Transverse colon (tissue), 4 donors: ENCODE measurements around the gene TEX29. TPM values are rescaled to one million over a fixed set of nuclear protein-coding genes. Genes with fewer than 3 reads are reported as not detected.

ENCODE experiments used
- DNase-seq: peaks from one replicate; pipeline ENCODE4 v3.0.0-alpha.2; 2019
- H3K27ac ChIP-seq, 4 donors: fragments of 200-600 bp; sonication (generic); 2 replicates each; pipeline ENCODE4 v1.5.1; 2016 to 2018; ENCODE audit warnings: inconsistent platforms in 4 of 4
- H3K27me3 ChIP-seq: fragments of 200-600 bp; sonication (generic); 2 replicates; pipeline ENCODE4 v1.5.1; 2017; ENCODE audit warnings: inconsistent platforms
- H3K36me3 ChIP-seq, 4 donors: fragments of 200-600 bp; sonication (generic); 2 replicates each; pipeline ENCODE4 v1.5.1; 2017 to 2019; ENCODE audit warnings: inconsistent platforms in 4 of 4
- H3K4me1 ChIP-seq, 4 donors: fragments of 200-600 bp; sonication (generic); 2 replicates each; pipeline ENCODE4 v1.5.1; 2017 to 2020; ENCODE audit warnings: inconsistent platforms in 4 of 4
- H3K4me3 ChIP-seq, 4 donors: fragments of 200-600 bp; sonication (generic); 1 replicate in 1 of 4; 2 replicates in 3 of 4; pipeline versions ENCODE4 v1.5.1 to v1.6.1; 2017 to 2019; ENCODE audit warnings: inconsistent platforms in 4 of 4
- H3K9me3 ChIP-seq, 2 donors: fragments of 200-600 bp; sonication (generic); 2 replicates each; pipeline ENCODE4 v1.5.1; 2017 to 2019; ENCODE audit warnings: inconsistent platforms in 2 of 2
- CTCF ChIP-seq, 5 experiments: fragments of 200-600 bp in 3 of 5; fragments of 450-650 bp in 2 of 5; sonication (generic) in 3 of 5; IDR thresholded peaks; 1 replicate in 2 of 5; 2 replicates in 3 of 5; pipeline ENCODE4 v1.5.1; 2016 to 2017; ENCODE audit warnings: antibody characterized with exemption in 5 of 5, inconsistent platforms in 3 of 5, mild to moderate bottlenecking in 2 of 5, moderate library complexity in 1 of 5
- EP300 ChIP-seq: sonication (generic); formaldehyde crosslinking; IDR thresholded peaks from one replicate; pipeline ENCODE4 v1.6.1; 2017; ENCODE audit warnings: antibody characterized with exemption, low read depth
- POLR2A ChIP-seq: fragments of 450-650 bp; IDR thresholded peaks from one replicate; pipeline ENCODE4 v1.6.1; 2016; ENCODE audit warnings: antibody characterized with exemption, mild to moderate bottlenecking, moderate library complexity
- POLR2AphosphoS5 ChIP-seq, 3 donors: sonication (generic); formaldehyde crosslinking; IDR thresholded peaks; one replicate each; pipeline ENCODE4 v1.6.1; 2016; ENCODE audit warnings: antibody characterized with exemption in 3 of 3
- WGBS, 2 donors: methylation state at CpG; one replicate each; pipeline ENCODE4 v1.1.5; 2018; ENCODE audit warnings: low coverage in 1 of 2; 5-methylcytosine and 5-hydroxymethylcytosine counted together
- in situ Hi-C, 4 donors: fragments of 200-750 bp; cut with MboI; loops; one replicate each; pipeline versions ENCODE4 v1.15.0 to v1.15.1; 2017; ENCODE audit warnings: low sequenced_read_pairs in 3 of 4, low pct_ligation_motif_present in 1 of 4, low pct_unique_long_range_greater_than_20kb in 1 of 4
- intact Hi-C: fragments of 100-400 bp; cut with DNase I; formaldehyde crosslinking; loops from one replicate; pipeline ENCODE4 v1.15.1; 2023; ENCODE audit warnings: low total_unique reads
- total RNA-seq, 4 donors: library from RNA; depleted of rRNA; stranded (reverse); fragments of >200 nt; gene quantifications; one replicate each; pipeline ENCODE4 v1.1.0, GENCODE V29; 2016

TEX29 gene
- total RNA-seq, 4 donors from 2014 or later, result not detected

- Histone ChIP-seq H3K27ac (peak overlapping the region in 2 of 4 donors; percentile 63 to 71), H3K4me3 (no peak overlapping the region), H3K9me3 (no peaks in the 10 kb centered on the region), H3K36me3 (peaks cover 0 to 48% (median 22%) of the 10 kb centered on the region in 4 donors), H3K4me1 (peaks cover 0 to 20% (median 5%) of the 10 kb centered on the region in 4 donors), H3K27me3 (no peaks in the 10 kb centered on the region)
- in situ Hi-C loops (no loop called here), intact Hi-C loops (no loop called here)
- DNase-seq, result no peak
- WGBS, 2 donors, result 91 to 94% methylated on average over 11 to 12 of the region's 12 CpGs
- TF ChIP-seq POLR2A (no peak), POLR2AphosphoS5 (IDR thresholded peaks at IDR 0.05) (no peak), EP300 (no peak), CTCF (IDR thresholded peaks at IDR 0.05) (no peak)
Measured at GRCh38 chr13:111280226-111280625, 40.2 kb upstream of the TEX29 start.

- H3K9me3 ChIP-seq, result no peaks in the 10 kb centered on the region
- no peak for TF ChIP-seq EP300
- no peak for TF ChIP-seq POLR2AphosphoS5 (IDR thresholded peaks at IDR 0.05)
- TF ChIP-seq POLR2A, result no peak
- TF ChIP-seq CTCF (IDR thresholded peaks at IDR 0.05), result no peak
- intact Hi-C loops, result no loop called here
- DNase-seq, result no peak
- H3K4me3 ChIP-seq, result no peak overlapping the region
- H3K4me1 ChIP-seq, result peaks cover 0 to 20% (median 5%) of the 10 kb centered on the region in 4 donors
- H3K27ac ChIP-seq, result peak overlapping the region; percentile 63 to 71 (median 66)
- WGBS, 2 donors, result 85 to 95% methylated on average over 7 to 12 of the region's 12 CpGs
- in situ Hi-C loops, result no loop called here
- H3K36me3 ChIP-seq, result peaks cover 0 to 47% (median 23%) of the 10 kb centered on the region in 4 donors
- H3K27me3 ChIP-seq, result no peaks in the 10 kb centered on the region
Measured at GRCh38 chr13:111280681-111281585, 39.5 kb upstream of the TEX29 start.

- DNase-seq, result no peak
- WGBS, 2 donors, result 64 to 76% methylated on average over 9 to 10 of the region's 10 CpGs
- Histone ChIP-seq H3K36me3 (peaks cover 0 to 47% (median 23%) of the 10 kb centered on the region in 4 donors), H3K27me3 (no peaks in the 10 kb centered on the region), H3K27ac (peak overlapping the region; percentile 63 to 71 (median 66)), H3K9me3 (no peaks in the 10 kb centered on the region), H3K4me3 (no peak overlapping the region), H3K4me1 (peaks cover 0 to 20% (median 5%) of the 10 kb centered on the region in 4 donors)
- TF ChIP-seq POLR2A, result no peak
- TF ChIP-seq POLR2AphosphoS5 (IDR thresholded peaks at IDR 0.05), result no peak
- TF ChIP-seq CTCF (IDR thresholded peaks at IDR 0.05), result no peak
- TF ChIP-seq EP300, result no peak
- in situ Hi-C loops (no loop called here), intact Hi-C loops (no loop called here)
Measured at GRCh38 chr13:111281751-111282311, 38.6 kb upstream of the TEX29 start.

GRCh38 chr13:111282425-111282824 lies 38.0 kb upstream of the TEX29 start:
- Histone ChIP-seq H3K27me3 (no peaks in the 10 kb centered on the region), H3K4me3 (no peak overlapping the region), H3K4me1 (peaks cover 0 to 20% (median 5%) of the 10 kb centered on the region in 4 donors), H3K27ac (peak overlapping the region; percentile 63 to 71 (median 66)), H3K36me3 (peaks cover 0 to 50% (median 24%) of the 10 kb centered on the region in 4 donors), H3K9me3 (no peaks in the 10 kb centered on the region)
- TF ChIP-seq POLR2A, result no peak
- TF ChIP-seq EP300, result no peak
- TF ChIP-seq POLR2AphosphoS5 (IDR thresholded peaks at IDR 0.05), result no peak
- no peak for TF ChIP-seq CTCF (IDR thresholded peaks at IDR 0.05)
- DNase-seq, result no peak
- whole genome bisulfite sequencing, 2 donors, result 75 to 76% methylated on average over 5 of the region's 5 CpGs
- in situ Hi-C loops, result no loop called here
- intact Hi-C loops, result no loop called here
